Fibroblast of lung (primary cell): ENCODE data around the gene TNFAIP8L1. TPM values are rescaled to one million over a fixed set of nuclear protein-coding genes. Genes with fewer than 3 reads are reported as not detected.

ENCODE experiments used
- DNase-seq, 2 donors: peaks; one replicate each; pipeline versions ENCODE4 v3.0.0 to v3.0.0-alpha.2; 2010; ENCODE audit warnings: low read depth in 2 of 2
- H2AFZ ChIP-seq: 2 replicates; pipeline ENCODE4 v1.5.1; 2012; ENCODE audit warnings: low read length, control low read depth, inconsistent platforms
- H3K27ac ChIP-seq: 2 replicates; pipeline ENCODE4 v1.5.1; 2011; ENCODE audit warnings: low read length, control low read depth; ENCODE audit not compliant: insufficient read depth
- H3K27me3 ChIP-seq: 2 replicates; pipeline ENCODE4 v1.5.1; 2011; ENCODE audit warnings: mild to moderate bottlenecking, low read length; ENCODE audit not compliant: control insufficient read depth, insufficient read depth
- H3K36me3 ChIP-seq: 2 replicates; pipeline ENCODE4 v1.5.1; 2011; ENCODE audit warnings: low read length; ENCODE audit not compliant: control insufficient read depth, insufficient read depth
- H3K4me1 ChIP-seq: 2 replicates; pipeline ENCODE4 v1.5.1; 2011; ENCODE audit warnings: low read length; ENCODE audit not compliant: control insufficient read depth, insufficient read depth; ENCODE audit errors: extremely low read depth
- H3K4me2 ChIP-seq: 2 replicates; pipeline ENCODE4 v1.5.1; 2011; ENCODE audit warnings: low read length, control low read depth; ENCODE audit not compliant: insufficient read depth; ENCODE audit errors: extremely low read depth
- H3K4me3 ChIP-seq, 4 experiments: fragments of 200-600 bp in 1 of 4; sonication (generic) in 1 of 4; replicated peaks in 1 of 4; 2 replicates each; pipeline ENCODE4 v1.5.1; 2011 to 2016; ENCODE audit warnings: low read length in 4 of 4, low read depth in 3 of 4, mild to moderate bottlenecking in 3 of 4, control low read depth in 2 of 4, inconsistent platforms in 1 of 4, mixed read lengths in 1 of 4; ENCODE audit not compliant: insufficient read depth in 1 of 4; ENCODE audit errors: control extremely low read depth in 1 of 4
- H3K79me2 ChIP-seq: 2 replicates; pipeline ENCODE4 v1.5.1; 2012; ENCODE audit warnings: mild to moderate bottlenecking, low read length, inconsistent platforms; ENCODE audit not compliant: control insufficient read depth, insufficient read depth
- H3K9ac ChIP-seq: 2 replicates; pipeline ENCODE4 v1.5.1; 2011; ENCODE audit warnings: mild to moderate bottlenecking, low read length, control low read depth; ENCODE audit not compliant: insufficient read depth
- H3K9me3 ChIP-seq: 2 replicates; pipeline ENCODE4 v1.5.1; 2012; ENCODE audit warnings: low read depth, low read length; ENCODE audit not compliant: control insufficient read depth, insufficient read depth
- H4K20me1 ChIP-seq: 2 replicates; pipeline ENCODE4 v1.5.1; 2011; ENCODE audit warnings: low read length; ENCODE audit not compliant: control insufficient read depth, insufficient read depth; ENCODE audit errors: extremely low read depth
- CTCF ChIP-seq, 2 donors: IDR thresholded peaks in 1 of 2; conservative IDR thresholded peaks in 1 of 2; 1 replicate in 1 of 2; 2 replicates in 1 of 2; pipeline ENCODE4 v1.5.1; 2011 to 2012; ENCODE audit warnings: low read length in 2 of 2, control low read depth in 1 of 2, inconsistent platforms in 1 of 2, low read depth in 1 of 2, mild to moderate bottlenecking in 1 of 2
- EZH2 ChIP-seq: IDR thresholded peaks from 2 replicates; pipeline ENCODE4 v1.5.1; 2012; ENCODE audit warnings: low read length, control low read depth, mild to moderate bottlenecking; ENCODE audit errors: missing control alignments
- polyA plus RNA-seq, 2 donors: library from polyadenylated mRNA; depleted of rRNA in 1 of 2; stranded (reverse) in 1 of 2; unstranded in 1 of 2; fragments of >200 nt; gene quantifications; 2 replicates each; pipeline ENCODE4 v1.2.1, GENCODE V29; 2011 to 2012; ENCODE audit warnings: missing spikeins in 1 of 2
- total RNA-seq: library from RNA; depleted of rRNA; stranded (reverse); fragments of >200 nt; gene quantifications from 2 replicates; pipeline ENCODE4 v1.2.1, GENCODE V29; 2014

Gene TNFAIP8L1
- total and polyA plus RNA-seq, 2 donors (not counting 1 experiment from before 2014, with no cell fraction given), result 2.3 to 4.0 TPM

GRCh38 chr19:4662020-4662695, 22.8 kb downstream of the TNFAIP8L1 start:
- no peak overlapping the region for H3K4me3 ChIP-seq
- H4K20me1 ChIP-seq, result no peaks in the 10 kb centered on the region
- H3K9ac ChIP-seq, result no peak overlapping the region
- no peaks in the 10 kb centered on the region for H3K9me3 ChIP-seq
- peaks cover 1% of the 10 kb centered on the region for H3K79me2 ChIP-seq
- H2AFZ ChIP-seq, result no peak overlapping the region
- no peak for DNase-seq
- H3K36me3 ChIP-seq, result peaks cover 34% of the 10 kb centered on the region
- H3K27ac ChIP-seq, result no peak overlapping the region
- H3K4me2 ChIP-seq, result no peak overlapping the region
- H3K27me3 ChIP-seq, result no peaks in the 10 kb centered on the region
- no peak for TF ChIP-seq EZH2
- TF ChIP-seq CTCF (conservative IDR thresholded peaks at IDR 0.05 in 1 of 2, IDR thresholded peaks at IDR 0.05 in 1 of 2; ENCODE audit: low read depth in 1 of 2, low read length in 2 of 2), result no peak
- no peaks in the 10 kb centered on the region for H3K4me1 ChIP-seq

GRCh38 chr19:4662812-4663211, 23.5 kb downstream of the TNFAIP8L1 start:
- H3K9me3 ChIP-seq, result no peaks in the 10 kb centered on the region
- no peaks in the 10 kb centered on the region for H3K27me3 ChIP-seq
- no peak for TF ChIP-seq EZH2
- TF ChIP-seq CTCF (conservative IDR thresholded peaks at IDR 0.05 in 1 of 2, IDR thresholded peaks at IDR 0.05 in 1 of 2; ENCODE audit: low read depth in 1 of 2, low read length in 2 of 2), result no peak
- no peaks in the 10 kb centered on the region for H4K20me1 ChIP-seq
- peaks cover 1% of the 10 kb centered on the region for H3K79me2 ChIP-seq
- H3K36me3 ChIP-seq, result peaks cover 29% of the 10 kb centered on the region
- no peak overlapping the region for H3K9ac ChIP-seq
- no peaks in the 10 kb centered on the region for H3K4me1 ChIP-seq
- no peak overlapping the region for H3K4me3 ChIP-seq
- no peak overlapping the region for H3K4me2 ChIP-seq
- H2AFZ ChIP-seq, result no peak overlapping the region
- DNase-seq, result no peak
- no peak overlapping the region for H3K27ac ChIP-seq

GRCh38 chr19:4664642-4665041, 25.3 kb downstream of the TNFAIP8L1 start:
- DNase-seq, result no peak
- H3K9me3 ChIP-seq, result no peaks in the 10 kb centered on the region
- no peak overlapping the region for H3K9ac ChIP-seq
- peaks cover 27% of the 10 kb centered on the region for H3K36me3 ChIP-seq
- no peak overlapping the region for H3K4me2 ChIP-seq
- H2AFZ ChIP-seq, result no peak overlapping the region
- H3K4me1 ChIP-seq, result peaks cover 4% of the 10 kb centered on the region
- H4K20me1 ChIP-seq, result no peaks in the 10 kb centered on the region
- H3K4me3 ChIP-seq, result no peak overlapping the region
- no peaks in the 10 kb centered on the region for H3K27me3 ChIP-seq
- H3K79me2 ChIP-seq, result peaks cover 18% of the 10 kb centered on the region
- no peak for TF ChIP-seq CTCF (conservative IDR thresholded peaks at IDR 0.05 in 1 of 2, IDR thresholded peaks at IDR 0.05 in 1 of 2; ENCODE audit: low read depth in 1 of 2, low read length in 2 of 2)
- no peak for TF ChIP-seq EZH2
- no peak overlapping the region for H3K27ac ChIP-seq
